HEK293 (cell line): Measurements from ENCODE around the gene NID1.

ENCODE experiments used
- BCL6B ChIP-seq: fragments of 450-650 bp; formaldehyde crosslinking; IDR thresholded peaks from 2 replicates; pipeline ENCODE4 v1.5.1; 2017; ENCODE audit warnings: missing biosample characterization, missing genetic modification characterization
- GLI4 ChIP-seq: fragments of 450-650 bp; formaldehyde crosslinking; IDR thresholded peaks from 2 replicates; pipeline ENCODE4 v1.5.1; 2016; ENCODE audit warnings: missing biosample characterization, missing genetic modification characterization
- IKZF3 ChIP-seq: fragments of 450-650 bp; IDR thresholded peaks from 2 replicates; pipeline ENCODE4 v1.5.0; 2018; ENCODE audit warnings: missing biosample characterization, mild to moderate bottlenecking, missing genetic modification characterization, moderate library complexity
- KLF8 ChIP-seq: fragments of 450-650 bp; formaldehyde crosslinking; IDR thresholded peaks from 2 replicates; pipeline ENCODE4 v1.5.1; 2016; ENCODE audit warnings: missing biosample characterization, missing genetic modification characterization
- PATZ1 ChIP-seq: fragments of 450-650 bp; formaldehyde crosslinking; IDR thresholded peaks from 2 replicates; pipeline ENCODE4 v1.5.1; 2016; ENCODE audit warnings: missing biosample characterization, missing genetic modification characterization
- PRDM1 ChIP-seq: fragments of 450-650 bp; formaldehyde crosslinking; IDR thresholded peaks from 2 replicates; pipeline ENCODE4; 2016; ENCODE audit warnings: missing biosample characterization, missing genetic modification characterization
- SETDB1 ChIP-seq: IDR thresholded peaks from one replicate; pipeline ENCODE4 v1.6.1; 2017; ENCODE audit warnings: mild to moderate bottlenecking, low read length, moderate library complexity, mixed read lengths; ENCODE audit not compliant: insufficient read length
- TCF7L2 ChIP-seq: IDR thresholded peaks from 2 replicates; pipeline ENCODE4 v1.6.1; 2011; ENCODE audit warnings: low read depth, mild to moderate bottlenecking, inconsistent platforms, low read length, moderate library complexity, borderline replicate concordance
- ZBTB26 ChIP-seq: fragments of 450-650 bp; formaldehyde crosslinking; optimal IDR thresholded peaks from 2 replicates; pipeline ENCODE3; 2016; ENCODE audit warnings: missing biosample characterization, mild to moderate bottlenecking, missing genetic modification characterization
- ZBTB48 ChIP-seq: fragments of 450-650 bp; formaldehyde crosslinking; IDR thresholded peaks from 2 replicates; pipeline ENCODE4 v1.5.1; 2016; ENCODE audit warnings: missing biosample characterization, missing genetic modification characterization
- ZFP69B ChIP-seq: fragments of 450-650 bp; formaldehyde crosslinking; IDR thresholded peaks from 2 replicates; pipeline ENCODE4 v1.5.1; 2016; ENCODE audit warnings: missing biosample characterization, missing genetic modification characterization
- ZNF132 ChIP-seq: fragments of 450-650 bp; formaldehyde crosslinking; IDR thresholded peaks from 2 replicates; pipeline ENCODE4 v1.5.1; 2017; ENCODE audit warnings: missing biosample characterization, missing genetic modification characterization, borderline replicate concordance
- ZNF133 ChIP-seq: fragments of 450-650 bp; formaldehyde crosslinking; IDR thresholded peaks from 2 replicates; pipeline ENCODE4 v1.5.1; 2016; ENCODE audit warnings: missing biosample characterization, missing genetic modification characterization
- ZNF148 ChIP-seq: fragments of 450-650 bp; formaldehyde crosslinking; IDR thresholded peaks from 2 replicates; pipeline ENCODE4 v1.5.0; 2017; ENCODE audit warnings: missing biosample characterization, missing genetic modification characterization, borderline replicate concordance
- ZNF211 ChIP-seq: fragments of 450-650 bp; formaldehyde crosslinking; IDR thresholded peaks from 2 replicates; pipeline ENCODE4 v1.5.1; 2016; ENCODE audit warnings: low read depth, missing biosample characterization, missing genetic modification characterization
- ZNF280C ChIP-seq: fragments of 450-650 bp; formaldehyde crosslinking; IDR thresholded peaks from 2 replicates; pipeline ENCODE4 v1.5.1; 2016; ENCODE audit warnings: missing biosample characterization, missing genetic modification characterization
- ZNF302 ChIP-seq: fragments of 450-650 bp; formaldehyde crosslinking; IDR thresholded peaks from 2 replicates; pipeline ENCODE4 v1.5.1; 2016; ENCODE audit warnings: missing biosample characterization, missing genetic modification characterization, low read depth
- ZNF311 ChIP-seq: fragments of 450-650 bp; formaldehyde crosslinking; IDR thresholded peaks from 2 replicates; pipeline ENCODE4 v1.5.1; 2017; ENCODE audit warnings: missing biosample characterization, missing genetic modification characterization, borderline replicate concordance
- ZNF324 ChIP-seq: fragments of 450-650 bp; formaldehyde crosslinking; IDR thresholded peaks from 2 replicates; pipeline ENCODE4 v1.5.1; 2016; ENCODE audit warnings: missing biosample characterization, missing genetic modification characterization
- ZNF423 ChIP-seq: fragments of 450-650 bp; formaldehyde crosslinking; IDR thresholded peaks from 2 replicates; pipeline ENCODE4 v1.5.1; 2016; ENCODE audit warnings: missing biosample characterization, missing genetic modification characterization
- ZNF426 ChIP-seq: fragments of 450-650 bp; formaldehyde crosslinking; IDR thresholded peaks from 2 replicates; pipeline ENCODE4 v1.5.1; 2017; ENCODE audit warnings: missing biosample characterization, missing genetic modification characterization, mild to moderate bottlenecking, inconsistent platforms, moderate library complexity
- ZNF548 ChIP-seq: fragments of 450-650 bp; formaldehyde crosslinking; IDR thresholded peaks from 2 replicates; pipeline ENCODE4 v1.5.1; 2016; ENCODE audit warnings: missing biosample characterization, missing genetic modification characterization
- ZNF571 ChIP-seq: fragments of 450-650 bp; formaldehyde crosslinking; IDR thresholded peaks from 2 replicates; pipeline ENCODE4 v1.5.0; 2017; ENCODE audit warnings: missing biosample characterization, missing genetic modification characterization
- ZNF639 ChIP-seq: fragments of 450-650 bp; formaldehyde crosslinking; IDR thresholded peaks from 2 replicates; pipeline ENCODE4 v1.5.1; 2016; ENCODE audit warnings: missing biosample characterization, missing genetic modification characterization
- ZNF76 ChIP-seq: fragments of 450-650 bp; formaldehyde crosslinking; IDR thresholded peaks from 2 replicates; pipeline ENCODE4; 2016; ENCODE audit warnings: low read depth, missing biosample characterization, missing genetic modification characterization, borderline replicate concordance
- ZNF776 ChIP-seq: fragments of 450-650 bp; formaldehyde crosslinking; IDR thresholded peaks from 2 replicates; pipeline ENCODE4 v1.5.0; 2017; ENCODE audit warnings: missing biosample characterization, missing genetic modification characterization, borderline replicate concordance
- ZNF785 ChIP-seq: fragments of 450-650 bp; formaldehyde crosslinking; IDR thresholded peaks from 2 replicates; pipeline ENCODE4 v1.5.1; 2016; ENCODE audit warnings: missing biosample characterization, missing genetic modification characterization
- ZNF792 ChIP-seq: fragments of 450-650 bp; formaldehyde crosslinking; IDR thresholded peaks from 2 replicates; pipeline ENCODE4 v1.5.1; 2016; ENCODE audit warnings: missing biosample characterization, missing genetic modification characterization
- ZNF837 ChIP-seq: fragments of 450-650 bp; formaldehyde crosslinking; IDR thresholded peaks from 2 replicates; pipeline ENCODE4 v1.5.1; 2016; ENCODE audit warnings: missing biosample characterization, missing genetic modification characterization
- ZNF843 ChIP-seq: fragments of 450-650 bp; formaldehyde crosslinking; IDR thresholded peaks from 2 replicates; pipeline ENCODE4 v1.5.1; 2016; ENCODE audit warnings: missing biosample characterization, missing genetic modification characterization

The NID1 gene

GRCh38 chr1:236098267-236098666, 33.4 kb upstream of the NID1 start (continued):
- TF ChIP-seq ZNF785 (tag by site-specific recombination) (0 out of 2 replicates have a peak, but pooled peaks have one; percentile 13), PRDM1 (tag by site-specific recombination) (peak; percentile 88), ZNF302 (no peak), ZNF776 (tag by site-specific recombination) (0 out of 2 replicates have a peak, but pooled peaks have one; percentile 61), ZNF571 (0 out of 2 replicates have a peak, but pooled peaks have one; percentile 42), PATZ1 (tag by site-specific recombination) (no peak), IKZF3 (tag by site-specific recombination) (no peak), ZNF837 (tag by site-specific recombination) (no peak), ZNF311 (0 out of 2 replicates have a peak, but pooled peaks have one; percentile 27), TCF7L2 (no peak), ZNF324 (tag by site-specific recombination) (no peak), ZNF280C (tag by site-specific recombination) (no peak), ZFP69B (tag by site-specific recombination) (no peak), ZBTB48 (tag by site-specific recombination) (no peak), KLF8 (no peak), ZNF423 (tag by site-specific recombination) (no peak), ZNF639 (tag by site-specific recombination) (no peak), ZNF843 (no peak), SETDB1 (no peak), ZBTB26 (tag by site-specific recombination) (no peak), ZNF148 (tag by site-specific recombination) (peak; percentile 73; the same call in 1 of the 2 replicates), ZNF133 (tag by site-specific recombination) (0 out of 2 replicates have a peak, but pooled peaks have one; percentile 11), ZNF211 (no peak), ZNF76 (peak; percentile 36; the same call in 1 of the 2 replicates), ZNF792 (tag by site-specific recombination) (no peak), GLI4 (tag by site-specific recombination) (0 out of 2 replicates have a peak, but pooled peaks have one; percentile 13), ZNF426 (tag by site-specific recombination) (no peak), ZNF548 (tag by site-specific recombination) (no peak), BCL6B (peak; percentile 45; the same call in 1 of the 2 replicates), ZNF132 (no peak)
